Fibroblast of skin of right biceps (primary cell): ENCODE measurements around the gene ASTN1.

Experiments
- DNase-seq: peaks from one replicate; pipeline ENCODE4 v3.0.0-alpha.2; 2013

Gene ASTN1

DNA sequence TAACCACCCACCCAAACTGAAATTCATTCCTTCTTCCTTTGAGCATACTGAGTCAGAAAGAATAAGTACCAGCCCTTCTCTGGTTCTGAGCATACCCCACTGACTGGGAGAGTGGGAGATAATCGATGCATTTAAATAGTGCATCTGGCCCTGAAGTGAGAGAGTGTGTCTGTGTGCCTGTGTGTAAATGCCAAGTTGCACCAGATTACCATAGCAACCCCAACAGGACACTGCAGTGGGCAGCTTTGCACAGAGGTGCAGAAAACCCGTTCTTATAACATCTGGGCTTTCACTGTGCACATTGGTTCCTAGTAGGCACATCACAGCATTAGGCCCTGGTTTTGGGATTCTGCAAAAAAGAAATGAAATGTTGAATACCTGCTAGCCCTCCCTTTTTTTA is 2.3 kb downstream of the ASTN1 start:
- DNase-seq, result no peak

DNA sequence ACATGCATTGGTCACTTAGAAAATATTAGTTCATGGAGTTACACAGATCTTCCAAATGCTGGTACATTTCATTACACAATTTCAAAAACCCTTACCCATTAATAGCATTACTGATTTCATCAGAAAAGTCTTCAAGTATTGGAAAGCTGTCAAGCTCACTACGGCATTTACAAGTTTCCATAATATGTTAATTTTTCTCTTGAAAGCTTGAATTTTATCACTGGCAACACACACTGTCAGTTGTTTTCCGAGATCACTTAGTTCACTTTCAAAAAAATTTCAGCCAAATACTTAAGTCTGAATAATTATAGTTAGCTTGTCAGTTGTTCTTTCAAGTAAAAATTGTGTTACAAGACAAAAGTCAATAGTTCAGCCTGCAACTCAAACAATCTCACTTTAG is 18.0 kb downstream of the ASTN1 start:
- no peak for DNase-seq

- peak; percentile 3 for DNase-seq
Observed at GRCh38 chr1:177145106-177146070, 19.1 kb downstream of the ASTN1 start.

GRCh38 chr1:177142791-177143271 is 21.7 kb downstream of the ASTN1 start:
- no peak for DNase-seq

DNA sequence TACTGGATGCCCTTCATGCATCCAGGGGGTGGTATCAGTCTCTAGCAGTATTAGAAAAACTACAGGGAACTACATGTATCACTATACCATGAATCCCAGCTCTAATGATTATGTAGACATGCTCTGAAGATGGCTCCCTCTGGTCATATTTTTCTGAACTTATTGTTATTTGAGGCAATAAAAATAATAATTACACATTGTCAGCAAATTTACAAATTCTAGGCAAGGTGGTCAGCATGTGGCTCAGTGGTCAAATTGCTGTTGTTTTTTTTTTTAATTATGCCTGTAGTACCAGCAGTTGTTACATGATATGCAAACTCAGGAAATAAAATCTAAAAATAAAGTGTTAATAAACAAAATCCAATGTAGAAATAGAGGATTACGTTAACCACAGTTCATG is 22.5 kb downstream of the ASTN1 start:
- no peak for DNase-seq

GRCh38 chr1:177138347-177138746 is 26.2 kb downstream of the ASTN1 start:
- no peak for DNase-seq

DNA sequence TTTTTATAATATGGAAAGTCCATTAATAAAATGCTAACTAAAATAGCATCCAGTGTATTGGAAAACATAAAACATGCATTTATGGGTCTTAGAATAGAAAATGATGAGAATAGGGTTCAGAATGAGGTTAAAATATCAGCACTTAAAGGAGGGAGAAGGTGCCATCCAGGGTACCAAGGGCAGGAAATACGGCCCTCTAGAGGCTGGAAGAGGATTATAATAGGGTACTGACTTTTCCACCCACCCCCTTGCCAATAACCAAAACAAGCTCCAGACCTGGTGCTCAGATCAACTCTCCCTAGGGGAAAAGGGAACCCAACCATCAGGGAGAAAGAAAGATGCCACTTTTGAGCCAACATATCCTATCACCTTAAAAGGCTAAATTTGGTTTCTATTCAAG is 26.7 kb downstream of the ASTN1 start:
- no peak for DNase-seq

DNA sequence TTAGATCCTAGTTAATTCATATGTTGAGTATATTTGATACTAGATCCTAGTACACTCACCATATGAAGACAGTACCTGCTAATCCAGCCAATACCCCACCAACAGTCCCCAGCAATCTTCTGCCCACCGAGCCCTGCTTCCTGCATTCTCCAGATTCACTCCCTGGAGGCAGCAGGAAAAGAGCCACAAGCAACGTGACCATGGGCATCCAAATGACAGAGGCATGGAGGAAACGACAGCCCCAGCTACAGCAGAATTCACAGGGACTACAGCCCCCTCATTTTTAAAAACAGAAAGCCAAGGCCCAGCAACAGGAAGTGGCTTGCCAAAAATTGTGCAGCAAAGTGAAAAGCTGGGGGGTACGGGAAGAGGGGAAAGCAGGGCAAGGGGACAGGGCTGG is 29.3 kb downstream of the ASTN1 start:
- DNase-seq, result no peak

GRCh38 chr1:177133977-177134538 is 30.5 kb downstream of the ASTN1 start:
- DNase-seq, result peak; percentile 18

GRCh38 chr1:177132141-177132540 is 32.4 kb downstream of the ASTN1 start:
- no peak for DNase-seq

- DNase-seq, result no peak
Observed at GRCh38 chr1:177131723-177132122, 32.8 kb downstream of the ASTN1 start.

- DNase-seq, result no peak
Observed at GRCh38 chr1:177130451-177130945, 34.0 kb downstream of the ASTN1 start.

- DNase-seq, result no peak
Observed at GRCh38 chr1:177128665-177129281, 35.7 kb downstream of the ASTN1 start.

- DNase-seq, result no peak
Observed at GRCh38 chr1:177126267-177126666, 38.2 kb downstream of the ASTN1 start.

GRCh38 chr1:177124577-177125278 is 39.8 kb downstream of the ASTN1 start:
- DNase-seq, result no peak

DNA sequence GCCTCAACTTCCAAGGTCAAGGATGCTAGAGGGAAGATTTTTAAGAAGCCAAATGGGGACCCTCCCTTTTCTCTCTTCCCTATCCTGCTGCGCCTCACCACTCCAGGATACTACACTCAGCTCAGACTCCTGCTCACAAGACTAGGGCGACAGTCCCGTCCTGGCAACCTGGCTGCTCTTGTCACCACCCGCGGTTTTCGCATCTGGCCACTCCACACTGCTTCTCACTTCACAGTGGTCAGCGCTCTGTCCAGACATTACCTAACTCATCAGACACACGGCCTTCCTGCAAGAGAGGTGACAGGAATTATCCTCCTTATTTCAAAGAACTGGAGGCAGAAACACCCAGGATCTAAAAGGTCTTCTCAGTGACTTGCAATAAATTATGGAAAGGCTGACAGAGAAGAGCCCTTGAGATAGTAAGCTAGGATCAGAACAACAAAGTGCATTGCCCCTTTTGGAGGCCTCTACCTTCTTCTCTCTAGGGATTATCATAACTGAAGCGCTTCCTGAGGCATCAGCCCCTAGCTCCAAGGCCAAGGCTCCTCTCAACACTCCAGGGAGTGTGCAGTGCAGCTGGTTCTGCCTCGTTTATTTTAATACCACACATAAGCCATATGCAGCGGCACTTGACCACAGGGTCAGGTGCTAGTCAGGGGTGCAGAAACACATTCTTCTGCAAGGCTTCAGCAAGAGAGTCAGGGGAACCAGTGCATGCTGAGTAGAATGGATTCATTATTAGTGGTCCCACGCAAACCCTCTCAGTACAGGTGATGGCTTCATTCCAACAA is 41.9 kb downstream of the ASTN1 start:
- DNase-seq, result no peak

GRCh38 chr1:177119311-177119710 is 45.2 kb downstream of the ASTN1 start:
- DNase-seq, result no peak

DNA sequence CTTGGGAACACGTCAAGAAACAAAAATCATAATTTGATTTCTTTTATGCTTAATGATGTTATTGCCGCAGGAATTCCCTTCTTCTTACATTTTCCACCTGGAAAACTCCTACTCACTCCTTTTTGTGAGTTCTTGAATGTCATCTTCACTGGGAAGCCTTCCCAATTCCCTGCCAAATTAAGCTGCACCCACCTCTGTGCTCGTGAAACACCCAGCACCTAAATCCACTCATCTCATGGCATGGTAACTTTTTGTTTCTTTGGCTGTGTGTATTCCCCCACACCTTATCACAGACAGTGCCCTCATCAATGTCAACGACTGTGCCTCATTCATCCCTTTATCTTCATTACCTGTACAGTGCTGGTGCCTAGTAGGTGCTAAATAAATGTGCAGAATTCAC is 45.6 kb downstream of the ASTN1 start:
- DNase-seq, result no peak

DNA sequence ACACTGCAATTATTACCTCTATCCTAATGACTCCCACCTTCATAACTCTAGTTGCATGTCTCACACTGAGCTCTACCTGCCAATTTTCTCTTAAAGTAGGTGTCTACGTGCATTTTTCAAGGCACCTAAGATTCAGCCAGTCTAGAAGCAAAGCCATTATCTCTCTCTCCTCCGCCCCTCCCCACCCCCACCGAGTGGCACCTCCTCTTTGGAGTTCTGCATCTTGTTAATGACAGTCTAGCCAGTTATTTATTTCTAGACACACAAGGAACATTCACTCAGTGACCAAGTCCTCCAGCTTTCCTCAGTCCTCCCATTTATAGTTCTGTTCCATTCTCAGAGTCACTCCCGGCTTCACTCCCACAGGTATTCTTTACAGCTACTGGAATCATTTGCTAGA is 47.6 kb downstream of the ASTN1 start:
- DNase-seq, result no peak

DNA sequence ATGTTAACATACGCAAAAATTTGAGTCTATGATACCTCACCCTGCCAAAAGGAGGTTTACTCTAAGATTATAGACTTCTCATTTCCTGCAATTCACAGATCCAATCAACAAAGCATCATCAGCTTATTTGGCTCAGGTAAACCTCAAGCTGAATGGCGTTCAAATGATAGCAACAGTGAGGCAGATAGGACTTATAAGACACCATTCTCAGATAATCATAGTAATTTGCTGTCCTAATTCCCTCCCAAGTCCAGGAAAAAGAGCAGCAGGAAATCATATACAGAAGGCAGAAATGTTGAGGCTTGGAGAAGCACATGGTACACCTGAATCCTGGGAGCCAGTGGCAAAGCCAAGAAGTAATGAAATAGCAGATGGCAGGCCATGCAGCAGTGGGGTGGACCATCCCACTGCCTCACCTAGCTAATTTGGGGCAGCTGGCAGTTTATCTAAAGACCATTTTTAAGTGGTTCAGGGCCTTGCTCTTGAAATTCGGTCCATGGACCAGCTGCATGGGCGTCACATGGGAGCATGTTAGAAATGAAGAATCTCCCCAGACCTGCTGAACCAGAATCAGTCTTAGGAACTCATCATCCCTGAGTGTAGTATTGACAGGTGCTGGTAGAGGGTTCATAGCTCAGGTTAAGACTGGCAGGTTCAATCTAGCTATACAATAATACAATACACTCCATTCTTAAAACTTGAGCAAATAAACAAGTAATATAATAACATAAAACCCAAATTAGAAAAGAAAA is 57.7 kb downstream of the ASTN1 start:
- DNase-seq, result no peak

GRCh38 chr1:177106196-177106595 is 58.3 kb downstream of the ASTN1 start:
- no peak for DNase-seq
